ENCODE measurements around the gene MPG. TPM values are rescaled to one million over a fixed set of nuclear protein-coding genes. Genes with fewer than 3 reads are reported as not detected.

Gene MPG
- total and polyA plus RNA-seq, 2 experiments from 2014 or later = 38.0 to 91.1 TPM

- Histone ChIP-seq H3F3A (replicated peaks; ENCODE audit: low read depth) (0 out of 2 replicates have a peak, but pooled peaks cover 6% of the 10 kb centered on the region), H2AFZ (no peak overlapping the region), H3K4me1 (ENCODE audit: insufficient read depth) (no peaks in the 10 kb centered on the region), H3K9me2 (ENCODE audit: insufficient read depth) (no peaks in the 10 kb centered on the region), H3K27me3 (ENCODE audit: insufficient read depth) (no peaks in the 10 kb centered on the region), H3K36me3 (ENCODE audit: insufficient read depth) (no peaks in the 10 kb centered on the region), H3K27ac (ENCODE audit: low read depth) (no peak overlapping the region), H3K4me3 (no peak overlapping the region), H3K79me2 (replicated peaks; ENCODE audit: insufficient read depth) (no peaks in the 10 kb centered on the region), H3K4me2 (no peak overlapping the region), H4K20me1 (replicated peaks; ENCODE audit: insufficient read depth) (no peaks in the 10 kb centered on the region; the same call in 1 of the 2 replicates)
- TF ChIP-seq ETS1 (IDR thresholded peaks at IDR 0.05) (no peak), NANOG (IDR thresholded peaks at IDR 0.05; ENCODE audit: borderline replicate concordance) (no peak), CTCF (conservative IDR thresholded peaks at IDR 0.05; ENCODE audit: low read depth in 2 of 2) (peak; percentile 99 to 100), STAT1 (IDR thresholded peaks at IDR 0.05; ENCODE audit: unreplicated experiment) (no peak), CREB1 (CRISPR knock-in tag; IDR thresholded peaks at IDR 0.05; ENCODE audit: low read depth) (peak; percentile 61; the same call in 1 of the 2 replicates), ZNF114 (CRISPR knock-in tag; IDR thresholded peaks at IDR 0.05) (no peak), ZNF462 (CRISPR knock-in tag; IDR thresholded peaks at IDR 0.05) (no peak), EZH2phosphoT487 (IDR thresholded peaks at IDR 0.05; ENCODE audit: unreplicated experiment) (no peak), POLR2AphosphoS5 (IDR thresholded peaks at IDR 0.05; ENCODE audit: low read depth) (0 out of 2 replicates have a peak, but pooled peaks have one; percentile 20), EZH2 (IDR thresholded peaks at IDR 0.05; ENCODE audit: low read depth, unreplicated experiment) (no peak), JUNB (IDR thresholded peaks at IDR 0.05; ENCODE audit: unreplicated experiment) (no peak), REST (IDR thresholded peaks at IDR 0.05; ENCODE audit: unreplicated experiment) (no peak), ZNF331 (CRISPR knock-in tag; IDR thresholded peaks at IDR 0.05; ENCODE audit: low read depth) (no peak)
- peaks cover 9% of the 10 kb centered on the region for H3K27me3 Mint-ChIP-seq (ENCODE audit: insufficient read depth, low read depth, poor library complexity)
- DNase-seq (ENCODE audit: low spot score) (peak; percentile 96), ATAC-seq (peak; percentile 92)
- H3K9me3 Mint-ChIP-seq = no peaks in the 10 kb centered on the region
- H3K27ac Mint-ChIP-seq = no peak overlapping the region
- peaks cover 3% of the 10 kb centered on the region; the same call in 1 of the 3 replicates for H3K36me3 Mint-ChIP-seq (ENCODE audit: low read depth)
- no peaks in the 10 kb centered on the region for H3K4me1 Mint-ChIP-seq
- no peak overlapping the region for H3K4me3 Mint-ChIP-seq
These were observed 18.9 kb downstream of the MPG start for GRCh38 chr16:96935-97381.

Data from GM23338 (cell line).